NCI-H2196 treated with DMSO at 0.1 percent for 48 hours (cell line): ENCODE data around the gene DMD.
"Not testable (repeated sequence)": the region's sequence is repeated elsewhere in the genome, so short reads cannot be mapped to it uniquely, and the experiment has no call there.

Experiments
- DNase-seq: peaks from one replicate; lab custom pipeline; 2025; ENCODE audit not compliant: unreplicated experiment; lab: John Stamatoyannopoulos, UW

DMD gene

DNA sequence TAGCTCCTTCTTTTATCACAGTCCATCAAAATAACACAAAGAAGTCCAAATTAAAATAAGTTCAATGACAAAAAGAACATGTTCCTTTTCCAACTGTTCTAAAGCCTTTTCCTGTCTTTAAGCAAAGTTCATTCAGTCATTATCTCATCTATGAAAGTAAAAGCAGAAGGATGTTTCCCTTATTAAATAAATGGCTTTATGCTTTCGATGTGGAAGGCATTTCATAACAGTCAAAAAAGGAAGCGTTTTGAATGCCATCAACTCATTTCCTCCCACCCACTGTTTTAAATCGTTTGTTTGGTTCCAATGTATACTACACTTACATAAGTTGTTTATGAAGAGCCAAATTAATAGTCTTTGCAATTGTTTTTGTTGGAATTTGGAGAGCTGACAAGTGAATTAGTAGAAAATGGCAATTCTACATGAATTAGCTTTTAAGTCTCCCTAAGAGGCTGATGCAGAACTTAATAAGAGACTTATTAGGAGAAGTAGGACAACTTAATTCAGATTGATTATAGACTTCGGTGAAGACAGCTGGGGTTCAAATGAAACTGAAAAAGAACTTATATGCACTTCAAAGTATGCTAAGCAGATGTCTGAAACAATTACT is 1746.9 kb downstream of the DMD start:
- DNase-seq = no peak

DNA sequence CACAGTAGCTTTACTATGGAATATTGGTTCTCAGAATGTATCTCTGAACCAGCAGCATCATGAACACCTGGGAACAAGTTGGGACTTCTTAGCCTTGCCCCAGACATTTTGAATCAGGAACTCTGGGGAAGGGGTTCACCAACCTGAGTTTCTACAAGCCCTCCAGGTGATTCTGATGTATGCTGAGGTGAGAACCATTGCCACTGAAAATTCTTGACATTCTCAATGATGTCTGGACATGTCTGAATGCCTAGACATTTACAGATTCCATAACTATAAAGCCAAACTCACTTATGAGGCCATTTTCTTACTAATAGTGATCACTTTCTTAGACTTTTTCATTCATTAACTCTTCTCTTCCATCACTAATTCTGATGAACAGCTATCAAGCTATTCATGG is 1750.1 kb downstream of the DMD start:
- no peak for DNase-seq

DNA sequence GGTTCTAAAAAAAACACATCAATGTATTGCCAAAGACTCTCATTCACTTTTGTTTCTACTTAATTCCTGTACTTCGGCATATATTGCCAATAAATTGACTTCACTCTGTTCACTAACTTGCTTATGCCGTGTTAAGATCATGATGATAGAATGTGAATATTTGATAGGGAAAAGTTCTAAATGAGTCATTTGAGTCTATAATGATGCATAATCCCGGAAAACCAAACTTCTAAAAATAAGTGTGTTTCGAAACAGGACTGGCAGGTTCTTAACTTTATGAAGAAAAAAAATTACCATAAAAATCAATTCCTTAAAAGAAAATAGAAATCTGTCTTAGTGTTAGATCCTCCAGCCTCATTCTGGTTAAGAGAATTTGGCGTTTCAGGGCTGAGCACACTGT is 1752.0 kb downstream of the DMD start:
- DNase-seq = no peak

DNA sequence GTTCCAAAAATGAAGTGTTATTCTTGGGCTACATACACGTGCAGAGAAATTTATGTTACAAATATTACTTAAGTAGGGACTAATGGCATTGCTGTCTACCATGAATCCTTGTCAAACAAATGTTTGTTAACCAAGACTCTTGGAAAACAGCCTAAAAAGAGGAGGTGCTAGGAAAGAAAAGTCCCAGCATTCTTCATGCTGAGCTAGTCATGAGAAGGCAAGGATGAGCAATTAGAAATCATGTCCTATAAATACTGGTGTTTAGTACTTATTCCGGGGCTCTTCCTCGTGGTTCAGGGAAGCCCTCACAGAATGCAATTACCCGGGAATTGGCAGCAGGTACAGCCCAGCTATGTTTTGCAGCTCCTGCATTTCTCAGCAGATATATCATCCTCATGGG is 1761.4 kb downstream of the DMD start:
- DNase-seq = no peak

DNA sequence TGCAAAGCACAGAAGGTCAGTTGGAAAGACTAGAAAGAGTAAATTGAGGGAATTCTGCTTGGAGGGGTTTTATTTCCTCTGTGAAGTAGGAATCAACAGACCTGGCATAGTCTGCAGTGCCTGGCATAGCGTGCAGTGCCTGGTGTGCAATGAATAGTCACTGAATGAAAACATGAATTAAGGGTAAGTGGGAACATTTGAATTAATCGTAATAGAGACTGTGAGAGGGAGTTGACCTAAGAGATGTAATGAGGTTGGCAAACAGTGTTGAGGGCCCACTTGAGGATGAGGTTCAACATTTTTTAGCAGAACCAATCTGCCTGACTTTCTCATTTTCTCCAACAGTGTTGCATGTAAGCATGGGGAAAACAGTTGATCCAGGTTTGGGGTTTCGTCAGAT is 1762.3 kb downstream of the DMD start:
- DNase-seq = no peak

DNA sequence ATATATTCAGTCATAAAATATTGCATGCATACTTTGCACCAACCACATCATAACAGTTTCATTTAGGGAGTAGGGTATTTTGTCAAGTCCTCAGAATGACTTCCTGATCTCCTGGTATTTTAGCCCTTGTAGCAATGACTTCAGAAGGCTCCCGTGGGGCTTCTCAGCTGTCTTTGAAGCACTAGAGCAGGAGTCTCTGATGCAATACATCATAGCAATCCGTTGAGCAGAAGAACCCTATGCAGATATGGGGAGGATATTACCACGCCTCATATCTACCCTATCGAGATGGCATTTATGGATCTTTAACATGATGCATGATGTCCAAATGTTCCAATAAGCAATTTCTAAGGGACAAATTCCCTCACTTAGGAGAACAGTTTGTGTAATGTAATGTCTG is 1765.8 kb downstream of the DMD start:
- no peak for DNase-seq

DNA sequence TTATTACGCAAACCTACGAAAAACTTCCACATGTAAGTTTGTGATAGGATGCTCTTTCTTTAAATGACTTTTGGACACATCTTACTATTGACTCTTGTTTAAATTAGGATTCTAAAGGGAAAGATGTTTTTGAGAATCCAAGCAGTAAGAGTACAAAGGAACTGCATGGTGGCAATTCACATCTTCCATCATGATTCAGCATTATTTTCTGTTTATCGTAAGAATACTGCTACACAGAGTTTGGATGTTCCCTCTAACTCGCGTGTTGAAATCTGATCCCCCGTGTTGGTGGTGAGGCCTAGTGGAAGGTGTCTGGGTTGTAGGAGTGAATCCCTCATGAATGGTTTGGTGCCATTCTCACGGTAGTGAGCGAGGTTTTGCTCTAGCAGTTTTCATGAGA is 1767.7 kb downstream of the DMD start:
- no peak for DNase-seq

DNA sequence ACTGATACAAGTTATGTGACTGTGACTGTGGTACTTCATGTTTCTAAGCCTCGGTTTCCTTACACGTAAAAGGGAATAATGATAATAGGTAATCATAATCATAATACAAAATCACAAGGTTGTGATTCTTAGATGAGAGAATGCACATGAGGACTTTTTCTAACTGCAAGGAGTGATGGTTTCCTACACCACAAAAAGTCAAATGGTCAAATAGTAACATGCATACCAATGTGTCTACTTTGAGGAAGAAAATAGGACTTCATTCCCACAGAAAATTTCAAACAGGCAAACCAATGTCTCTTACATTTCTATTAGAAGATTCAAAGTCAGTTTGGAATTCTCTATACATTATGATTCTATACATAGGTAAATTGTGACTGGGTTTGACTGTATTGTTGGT is 1770.8 kb downstream of the DMD start:
- DNase-seq = no peak

DNA sequence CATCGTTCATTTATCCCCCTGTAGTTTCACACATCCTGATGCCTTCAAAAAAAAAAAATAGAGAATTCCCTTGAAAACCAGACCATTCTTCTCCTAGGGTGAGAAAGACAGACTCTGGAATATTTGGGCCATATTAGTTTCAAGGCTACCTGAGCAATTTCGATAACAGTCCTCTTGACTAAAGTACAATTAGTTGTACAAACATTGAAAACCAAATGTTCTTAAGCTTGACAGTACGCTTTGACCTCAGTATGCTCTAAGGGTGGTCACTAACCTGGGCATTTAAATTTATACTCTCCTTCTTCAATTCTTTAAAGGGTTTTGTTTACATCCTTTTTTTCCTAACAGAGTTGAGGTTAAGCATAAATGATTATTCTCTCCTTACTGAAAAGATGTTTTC is 1774.9 kb downstream of the DMD start:
- no peak for DNase-seq

DNA sequence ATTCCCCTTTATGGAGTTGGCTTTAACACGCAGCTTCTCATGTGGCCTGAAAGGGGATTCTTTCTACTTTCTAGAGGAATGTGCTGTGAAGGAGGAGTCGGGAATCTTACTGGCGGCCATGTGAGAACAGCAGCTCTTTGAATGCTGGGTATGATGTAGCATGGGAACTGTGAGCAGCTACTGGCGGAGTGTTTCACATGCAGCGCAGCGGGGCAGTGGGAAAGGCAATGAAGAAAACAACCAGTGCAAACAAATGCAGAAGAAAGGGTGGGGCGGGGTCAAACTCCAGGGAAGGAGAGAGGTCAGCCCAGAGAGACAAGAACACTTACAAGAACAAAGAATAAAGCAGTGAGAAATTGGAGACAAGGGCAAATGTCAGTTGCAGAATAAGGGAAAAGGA is 1775.8 kb downstream of the DMD start:
- no peak for DNase-seq

DNA sequence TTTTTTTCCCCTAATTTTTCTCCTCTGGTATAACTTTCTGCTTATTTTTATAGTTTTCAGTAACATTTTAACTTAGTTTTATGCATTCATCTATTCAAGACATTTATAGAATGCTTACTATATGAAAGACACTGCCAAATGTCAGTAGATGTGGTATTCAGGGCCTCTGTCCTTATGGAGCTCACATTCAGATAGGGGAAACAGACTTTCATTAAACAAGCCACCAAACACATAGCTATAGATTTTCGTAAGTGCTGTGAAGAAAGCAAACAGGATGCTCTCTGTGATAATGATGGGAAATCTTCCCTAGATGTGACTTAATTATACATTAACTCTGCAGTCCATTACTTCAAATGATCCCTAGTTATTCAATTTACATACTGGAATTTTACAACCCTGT is 1777.5 kb downstream of the DMD start:
- no peak for DNase-seq

DNA sequence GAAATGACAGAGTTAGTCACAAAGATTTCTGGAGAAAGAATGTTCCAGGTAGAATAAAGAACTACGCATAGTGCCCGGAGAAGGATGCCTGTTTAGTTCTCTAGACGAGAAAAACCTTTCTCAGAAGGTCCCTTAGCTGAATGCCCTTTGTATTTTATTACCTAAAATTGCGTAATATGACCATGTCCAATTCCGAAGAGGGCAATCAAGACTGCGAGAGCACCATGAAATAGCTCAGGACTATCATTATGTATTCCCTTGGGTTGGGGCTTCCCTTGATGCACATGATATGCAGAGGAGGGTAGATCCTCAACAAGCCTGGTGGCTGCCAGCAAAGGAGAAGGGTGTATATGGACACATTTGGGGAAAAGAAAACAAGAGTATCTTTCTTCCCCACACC is 1781.4 kb downstream of the DMD start:
- DNase-seq = no peak

DNA sequence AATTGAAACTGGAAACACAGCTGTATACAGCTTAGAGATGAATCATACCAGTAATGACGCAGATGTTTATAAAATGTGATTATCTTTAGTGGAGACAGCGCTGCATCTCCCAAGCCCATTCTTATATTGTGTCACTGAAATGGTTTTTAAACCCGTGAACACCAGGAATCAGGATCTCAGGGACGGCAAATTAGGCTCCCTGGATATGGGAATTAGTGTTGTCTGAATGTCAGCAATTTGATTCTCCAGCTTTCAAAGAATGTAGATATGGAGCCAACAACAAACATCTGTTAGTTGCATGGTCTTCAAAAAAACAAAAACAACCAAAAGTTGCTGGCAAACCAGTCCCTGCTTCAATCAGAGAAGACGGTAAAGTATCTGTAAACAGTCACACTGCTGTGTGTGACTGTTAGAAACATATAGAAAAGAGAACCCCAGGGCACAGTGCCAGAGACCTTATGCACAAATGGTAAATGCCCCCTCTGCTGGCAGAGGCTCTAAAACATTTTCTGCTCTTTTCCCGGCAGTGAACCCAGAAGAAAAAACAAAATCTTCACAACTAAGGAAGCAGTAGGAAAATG is 1787.7 kb downstream of the DMD start:
- no peak for DNase-seq

DNA sequence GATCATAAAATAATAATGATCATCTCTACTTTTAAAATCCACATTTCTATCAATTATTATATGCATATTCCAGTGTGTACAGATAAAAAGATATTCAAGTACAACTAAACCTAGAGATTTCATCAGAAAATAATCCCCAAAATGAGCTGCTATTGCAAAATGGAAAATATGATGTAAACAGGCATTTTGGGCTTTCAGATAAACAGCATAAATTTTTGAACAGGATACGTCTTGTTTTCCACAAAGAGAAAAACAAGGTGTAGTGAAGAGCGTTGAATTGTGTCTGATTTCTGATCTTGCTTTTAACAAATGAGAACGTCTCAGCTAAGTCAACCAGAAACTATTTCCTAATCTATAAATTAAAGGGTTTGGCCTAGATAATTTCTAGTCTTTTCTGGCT is 1789.9 kb downstream of the DMD start:
- no peak for DNase-seq

DNA sequence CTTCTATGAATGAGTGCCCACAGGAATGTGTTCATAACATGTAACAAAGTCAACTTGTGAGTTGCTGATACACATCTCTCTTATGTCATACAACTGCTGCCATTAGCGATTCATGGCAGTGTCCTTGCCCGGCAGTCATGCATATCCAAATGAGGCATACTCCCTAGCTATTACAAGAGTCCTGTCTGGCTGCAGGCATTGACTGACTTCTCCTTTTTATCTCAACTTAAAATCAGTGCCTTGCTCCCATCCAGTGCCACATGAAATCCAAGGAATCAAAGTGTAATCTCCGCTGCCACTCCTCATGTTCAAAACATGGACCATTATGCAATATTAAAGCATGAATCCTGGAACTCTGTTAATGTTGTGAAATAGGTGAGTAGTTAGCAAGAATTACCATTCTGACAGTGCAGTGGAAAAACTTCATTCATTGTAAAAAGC is 1790.6 kb downstream of the DMD start:
- no peak for DNase-seq

DNA sequence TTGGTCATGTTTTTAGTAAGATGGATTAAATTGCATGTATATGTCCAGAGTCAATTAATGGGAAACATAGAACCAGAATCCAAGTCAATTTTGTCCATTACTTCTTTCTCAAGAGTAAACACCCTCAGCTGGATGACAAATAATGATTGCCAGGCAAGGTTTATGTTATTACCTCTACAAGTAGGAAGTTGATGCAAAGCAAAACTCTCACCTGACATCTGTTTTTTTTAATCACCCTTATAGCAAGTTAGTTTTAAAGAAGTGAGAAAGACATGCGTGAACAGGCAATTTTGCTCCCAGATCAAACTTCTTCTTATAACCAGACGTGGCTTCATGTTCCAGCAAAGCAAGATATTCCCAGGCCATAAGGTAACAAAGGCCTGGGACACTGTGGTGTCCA is 1791.0 kb downstream of the DMD start:
- DNase-seq = no peak

DNA sequence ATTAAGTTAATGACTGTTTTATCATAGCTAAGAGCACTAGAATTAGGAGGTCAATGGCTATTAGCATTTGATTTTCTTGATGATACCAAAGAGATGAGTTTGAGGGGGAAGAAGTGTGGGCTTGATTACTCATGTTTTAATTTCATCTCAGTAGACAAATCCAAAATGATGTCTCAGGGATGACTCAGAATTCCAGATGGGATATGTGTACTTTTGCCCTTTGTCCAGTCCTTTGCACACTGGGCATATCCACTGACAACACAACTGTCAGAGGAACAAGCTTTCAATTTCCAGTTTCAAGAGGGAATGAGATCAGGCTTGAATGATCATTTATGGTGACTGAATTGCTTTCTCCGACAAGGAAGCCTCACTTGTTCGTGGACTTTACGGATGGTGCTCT is 1814.2 kb downstream of the DMD start:
- no peak for DNase-seq

DNA sequence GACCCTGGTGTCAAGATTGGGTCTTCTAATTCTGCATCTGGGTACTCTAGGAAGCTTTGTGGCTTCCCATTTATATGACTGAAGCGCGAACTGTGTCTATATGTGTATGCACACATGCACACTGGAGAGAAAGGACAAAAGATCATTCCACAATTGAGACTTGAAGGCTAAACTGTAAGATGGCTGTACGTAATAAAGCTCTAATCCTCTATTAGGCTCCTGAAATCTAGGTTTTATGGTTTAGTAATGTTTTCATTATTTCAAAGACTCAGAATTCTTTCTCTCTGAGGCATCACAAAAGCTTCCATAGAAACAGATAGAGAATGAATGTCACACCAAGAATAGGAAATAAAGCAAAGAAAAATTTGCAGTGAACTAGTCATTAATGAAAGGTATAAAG is 1818.8 kb downstream of the DMD start:
- DNase-seq = no peak

DNA sequence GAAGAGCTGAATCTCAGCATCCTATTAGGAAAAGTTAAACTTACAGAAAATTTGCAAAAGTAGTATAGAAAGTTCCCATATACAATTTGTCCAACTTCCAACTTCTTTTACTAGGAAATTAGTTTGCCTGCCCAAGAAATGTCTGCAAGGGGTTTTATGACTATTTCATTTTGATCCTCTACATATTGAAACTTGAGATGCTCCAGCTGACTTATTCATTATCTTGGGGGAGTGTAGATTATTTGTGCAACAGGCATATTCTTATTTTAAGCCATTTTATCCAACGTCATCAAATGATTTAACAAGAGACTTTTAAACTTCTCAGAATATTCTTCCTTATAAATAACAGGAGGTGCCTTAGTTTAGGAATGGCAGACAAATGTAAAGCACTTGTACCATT is 1822.4 kb downstream of the DMD start:
- DNase-seq = no peak

DNA sequence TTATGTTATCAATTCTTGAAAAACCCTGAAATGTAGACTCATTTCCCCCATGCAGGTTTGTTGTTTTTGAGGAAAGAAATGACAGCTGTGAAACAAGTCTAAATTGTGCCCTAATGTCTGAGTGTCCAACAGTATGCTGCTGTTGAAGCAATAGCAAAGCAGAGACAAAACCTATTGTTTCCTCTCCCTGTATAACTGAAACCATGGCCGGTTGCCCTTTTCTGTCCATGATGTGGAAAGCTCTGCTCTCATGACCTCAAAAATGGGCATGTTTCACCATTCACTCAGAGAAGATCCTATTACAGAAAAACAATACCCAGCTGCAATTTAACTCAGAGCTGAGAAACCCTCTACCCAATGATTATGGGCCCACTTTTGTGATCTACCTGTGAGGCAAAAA is 1826.9 kb downstream of the DMD start:
- no peak for DNase-seq

DNA sequence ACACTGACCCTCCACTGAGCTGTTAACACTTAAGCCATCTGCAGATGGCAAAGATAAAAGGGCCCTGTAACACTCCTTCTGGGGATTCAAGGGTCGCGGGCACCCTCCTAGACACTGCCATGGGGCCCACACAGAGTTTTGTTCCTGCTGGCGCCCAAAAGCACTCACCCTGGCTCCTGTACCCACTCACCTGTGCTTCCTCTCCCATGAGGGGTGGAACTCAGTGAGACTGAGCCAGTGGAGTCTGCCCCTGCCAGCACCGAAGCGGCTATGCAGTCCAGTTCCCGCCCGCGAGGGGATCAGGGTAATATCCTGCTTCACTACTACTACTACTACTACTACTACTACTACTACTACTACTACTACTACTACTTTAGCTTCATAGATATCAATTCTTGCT is 1827.4 kb downstream of the DMD start:
- no peak for DNase-seq

DNA sequence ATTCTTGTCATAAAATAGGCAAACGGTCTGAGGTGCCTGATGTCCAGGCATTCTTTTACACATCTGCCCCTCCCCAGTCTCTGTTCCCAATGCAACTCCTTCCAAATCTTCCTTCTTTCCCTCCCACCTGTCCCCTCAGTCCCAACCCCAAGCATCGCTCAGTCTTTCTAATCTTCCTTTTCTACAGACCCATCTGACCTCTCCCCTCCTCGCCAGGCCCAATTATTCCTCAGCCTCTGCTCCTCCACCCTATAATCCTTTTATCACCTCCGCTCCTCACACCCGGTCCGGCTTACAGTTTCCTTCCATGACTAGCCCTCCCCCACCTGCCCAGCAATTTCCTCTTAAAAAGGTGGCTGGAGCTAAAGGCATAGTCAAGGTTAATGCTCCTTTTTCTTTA is 1832.4 kb downstream of the DMD start:
- not testable (repeated sequence) for DNase-seq

DNA sequence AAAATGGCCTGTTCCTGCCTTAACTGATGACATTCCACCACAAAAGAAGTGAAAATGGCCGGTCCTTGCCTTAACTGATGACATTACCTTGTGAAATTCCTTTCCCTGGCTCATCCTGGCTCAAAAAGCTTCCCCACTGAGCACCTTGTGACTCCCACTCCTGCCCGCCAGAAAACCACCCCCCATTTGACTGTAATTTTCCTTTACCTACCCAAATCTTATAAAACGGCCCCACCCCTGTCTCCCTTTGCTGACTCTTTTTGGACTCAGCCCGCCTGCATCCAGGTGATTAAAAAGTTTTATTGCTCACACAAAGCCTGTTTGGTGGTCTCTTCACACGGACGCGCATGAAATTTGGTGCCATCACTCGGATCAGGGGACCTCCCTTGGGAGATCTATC is 1833.5 kb downstream of the DMD start:
- DNase-seq = not testable (repeated sequence)
